Epithelial cell of esophagus (primary cell): ENCODE measurements around the gene SLC6A1.

Experiments
- DNase-seq: peaks from one replicate; pipeline ENCODE4 v3.0.0; 2010; ENCODE audit warnings: low read depth
- H3K4me3 ChIP-seq: 2 replicates; pipeline ENCODE4 v1.5.1; 2011; ENCODE audit warnings: mild to moderate bottlenecking, low read length, control low read depth
- CTCF ChIP-seq: IDR thresholded peaks from 2 replicates; pipeline ENCODE4 v1.5.1; 2011; ENCODE audit warnings: low read depth, mild to moderate bottlenecking, low read length, control low read depth, inconsistent platforms; ENCODE audit not compliant: insufficient read depth; ENCODE audit errors: missing control alignments

SLC6A1 gene

GRCh38 chr3:10998542-10998941 is 6.0 kb downstream of the SLC6A1 start:
- DNase-seq, result no peak
- TF ChIP-seq CTCF, result no peak
- no peak overlapping the region for H3K4me3 ChIP-seq

- H3K4me3 ChIP-seq, result no peak overlapping the region
- no peak for TF ChIP-seq CTCF
- no peak for DNase-seq
Measured at GRCh38 chr3:10999221-11000107, 6.9 kb downstream of the SLC6A1 start.

- H3K4me3 ChIP-seq, result no peak overlapping the region
- DNase-seq, result no peak
- no peak for TF ChIP-seq CTCF
Measured at GRCh38 chr3:11000528-11000927, 8.0 kb downstream of the SLC6A1 start.

- no peak overlapping the region for H3K4me3 ChIP-seq
- no peak for DNase-seq
- no peak for TF ChIP-seq CTCF
Measured at GRCh38 chr3:11001020-11001657, 8.6 kb downstream of the SLC6A1 start.

GRCh38 chr3:11001658-11002021 is 9.1 kb downstream of the SLC6A1 start:
- no peak for DNase-seq
- no peak for TF ChIP-seq CTCF
- no peak overlapping the region for H3K4me3 ChIP-seq

- DNase-seq, result no peak
- TF ChIP-seq CTCF, result no peak
- H3K4me3 ChIP-seq, result no peak overlapping the region
Measured at GRCh38 chr3:11002371-11002807, 9.8 kb downstream of the SLC6A1 start.
